B cell (primary cell): ENCODE results near the gene MRPL20. TPM values are rescaled to one million over a fixed set of nuclear protein-coding genes. Genes with fewer than 3 reads are reported as not detected.

Experiments
- ATAC-seq: fragments of 200-7000 bp; cut with Tn5 transposase; one replicate; pipeline ENCODE4 v1.10.0; 2021; ENCODE audit warnings: low read depth, mild to moderate bottlenecking, moderate number of reproducible peaks, moderate library complexity
- CTCF ChIA-PET: fragments of 350-600 bp; sonication (Branson Sonifier 250); formaldehyde crosslinking; loops from one replicate; lab custom pipeline; 2021; ENCODE audit warnings: antibody characterized with exemption, inconsistent platforms; lab: Charles Lee
- POLR2A ChIA-PET: fragments of 350-600 bp; sonication (Branson Sonifier 250); formaldehyde crosslinking; loops from one replicate; lab custom pipeline; 2021; ENCODE audit warnings: antibody characterized with exemption; lab: Charles Lee
- DNase-seq: peaks from one replicate; pipeline ENCODE4 v3.0.0; 2013
- H2AFZ ChIP-seq: 2 replicates; pipeline ENCODE4 v1.6.1; 2012; ENCODE audit warnings: mild to moderate bottlenecking, low read depth, low read length; ENCODE audit not compliant: insufficient read depth, poor library complexity, severe bottlenecking
- H3K27ac ChIP-seq, 2 donors: 1 replicate in 1 of 2; 2 replicates in 1 of 2; pipeline ENCODE4 v1.5.1; 2012 to 2013; ENCODE audit warnings: low read length in 2 of 2, mild to moderate bottlenecking in 2 of 2, moderate library complexity in 1 of 2
- H3K27me3 ChIP-seq, 4 experiments: fragments of 200-600 bp in 1 of 4; sonication (generic) in 1 of 4; replicated peaks in 1 of 4; 1 replicate in 2 of 4; 2 replicates in 2 of 4; pipeline versions ENCODE4 v1.6.1 to v1.7.0; 2013 to 2016; ENCODE audit warnings: low read length in 3 of 4, mild to moderate bottlenecking in 2 of 4, mixed read lengths in 1 of 4, moderate library complexity in 1 of 4; ENCODE audit not compliant: insufficient read depth in 4 of 4, control insufficient read depth in 3 of 4; ENCODE audit errors: control extremely low read depth in 1 of 4
- H3K36me3 ChIP-seq, 2 experiments: replicated peaks in 1 of 2; 1 replicate in 1 of 2; 2 replicates in 1 of 2; pipeline versions ENCODE4 v1.6.1 to v1.7.1; 2013; ENCODE audit warnings: low read length in 1 of 2; ENCODE audit not compliant: insufficient read depth in 2 of 2, control insufficient read depth in 1 of 2; ENCODE audit errors: control extremely low read depth in 1 of 2, extremely low read depth in 1 of 2
- H3K4me1 ChIP-seq, 2 donors: fragments of 200-600 bp in 1 of 2; sonication (generic) in 1 of 2; 1 replicate in 1 of 2; 2 replicates in 1 of 2; pipeline versions ENCODE4 v1.5.1 to v1.6.1; 2013 to 2017; ENCODE audit warnings: low read length in 2 of 2; ENCODE audit not compliant: control insufficient read depth in 2 of 2, insufficient read depth in 2 of 2
- H3K4me2 ChIP-seq: replicated peaks from 2 replicates; pipeline ENCODE3; 2012; ENCODE audit warnings: mild to moderate bottlenecking, low read depth, low read length; ENCODE audit not compliant: poor library complexity, severe bottlenecking
- H3K4me3 ChIP-seq, 5 experiments: fragments of 200-600 bp in 1 of 5; sonication (generic) in 1 of 5; 1 replicate in 3 of 5; 2 replicates in 2 of 5; pipeline versions ENCODE4 v1.5.1 to v1.7.0; 2011 to 2016; ENCODE audit warnings: low read length in 4 of 5, mild to moderate bottlenecking in 4 of 5, low read depth in 2 of 5, control low read depth in 1 of 5, moderate library complexity in 1 of 5; ENCODE audit not compliant: insufficient read depth in 1 of 5; ENCODE audit errors: control extremely low read depth in 1 of 5, extremely low read depth in 1 of 5
- H3K79me2 ChIP-seq: fragments of 200-600 bp; sonication (generic); one replicate; pipeline ENCODE4 v1.6.0; 2016; ENCODE audit warnings: low read length; ENCODE audit not compliant: control insufficient read depth, insufficient read depth
- H3K9ac ChIP-seq: fragments of 200-600 bp; sonication (generic); 2 replicates; pipeline ENCODE4 v1.6.1; 2017; ENCODE audit warnings: mild to moderate bottlenecking, low read length, moderate library complexity
- H3K9me3 ChIP-seq, 3 donors: one replicate each; pipeline versions ENCODE4 v1.6.1 to v1.7.1; 2013; ENCODE audit warnings: low read length in 2 of 3; ENCODE audit not compliant: control insufficient read depth in 2 of 3, insufficient read depth in 1 of 3; ENCODE audit errors: control extremely low read depth in 1 of 3
- H4K20me1 ChIP-seq: 2 replicates; pipeline ENCODE4 v1.6.0; 2012; ENCODE audit warnings: mild to moderate bottlenecking, low read length; ENCODE audit not compliant: insufficient read depth, control insufficient read depth, poor library complexity, severe bottlenecking
- H3K27ac Mint-ChIP-seq: one replicate; pipeline ENCODE4 v1.8.0; 2021; ENCODE audit warnings: mixed read lengths
- H3K27me3 Mint-ChIP-seq: one replicate; pipeline ENCODE4 v1.8.0; 2021; ENCODE audit warnings: mixed read lengths
- H3K4me1 Mint-ChIP-seq: one replicate; pipeline ENCODE4 v1.8.0; 2021; ENCODE audit warnings: mixed read lengths
- H3K4me3 Mint-ChIP-seq: one replicate; pipeline ENCODE4 v1.8.0; 2021; ENCODE audit warnings: mixed read lengths
- H3K9me3 Mint-ChIP-seq: one replicate; pipeline ENCODE4 v1.8.0; 2022; ENCODE audit warnings: mixed read lengths; ENCODE audit not compliant: insufficient read depth
- CTCF ChIP-seq: fragments of 200-600 bp; IDR thresholded peaks from one replicate; pipeline ENCODE4 v1.8.0; 2022; ENCODE audit warnings: antibody characterized with exemption, mild to moderate bottlenecking
- EZH2 ChIP-seq: IDR thresholded peaks from 2 replicates; pipeline ENCODE4 v1.6.1; 2012; ENCODE audit warnings: borderline replicate concordance, low read depth, mild to moderate bottlenecking, moderate library complexity, low read length; ENCODE audit not compliant: insufficient read depth, poor library complexity, severe bottlenecking
- WGBS: methylation state at CpG from one replicate; pipeline ENCODE4 v1.1.5; 2013; ENCODE audit warnings: missing lambda C conversion rate; ENCODE audit not compliant: insufficient coverage; 5-methylcytosine and 5-hydroxymethylcytosine counted together
- intact Hi-C: fragments of 100-400 bp; cut with micrococcal nuclease; formaldehyde crosslinking; loops from one replicate; pipeline ENCODE4 v1.10.0; 2022
- polyA plus RNA-seq: library from polyadenylated mRNA; depleted of rRNA; stranded (reverse); fragments of >200 nt; gene quantifications from 2 replicates; pipeline ENCODE4 v1.2.3, GENCODE V29; 2012
- total RNA-seq, 2 donors: library from RNA; stranded (reverse); fragments of 120-200 nt in 1 of 2; gene quantifications; 1 replicate in 1 of 2; 2 replicates in 1 of 2; pipeline versions ENCODE4 v1.2.3 to v1.2.4, GENCODE V29; 2013 to 2022

The MRPL20 gene
- total and polyA plus RNA-seq, 2 donors (not counting 1 experiment from before 2014, with no cell fraction given), result 55.9 to 119 TPM

- CTCF ChIA-PET, result no interaction called here
These were observed 50.8 kb downstream of the MRPL20 start for GRCh38 chr1:1356166-1356795.

More at GRCh38 chr1:1356166-1356795, 50.8 kb downstream of the MRPL20 start:
- WGBS, result 56% methylated on average over 6 of the region's 8 CpGs
- Histone ChIP-seq H3K79me2 (no peaks in the 10 kb centered on the region), H3K4me1 (peaks cover 39 to 41% of the 10 kb centered on the region in 2 donors), H3K36me3 (no peaks in the 10 kb centered on the region), H2AFZ (no peak overlapping the region), H4K20me1 (peaks cover 6% of the 10 kb centered on the region), H3K9me3 (peaks cover 0 to 13% (median 0%) of the 10 kb centered on the region in 3 donors), H3K27me3 (peaks cover 0 to 73% (median 22%) of the 10 kb centered on the region in 4 experiments), H3K4me3 (no peak overlapping the region), H3K4me2 (no peak overlapping the region), H3K27ac (no peak overlapping the region), H3K9ac (no peak overlapping the region)
- intact Hi-C loops, result no loop called here
- no peaks in the 10 kb centered on the region for H3K9me3 Mint-ChIP-seq
- H3K27ac Mint-ChIP-seq, result no peak overlapping the region
- no peak for ATAC-seq
- H3K4me1 Mint-ChIP-seq, result peaks cover 23% of the 10 kb centered on the region
- no peak for TF ChIP-seq EZH2
- TF ChIP-seq CTCF, result no peak
- DNase-seq, result no peak
- H3K4me3 Mint-ChIP-seq, result no peak overlapping the region
- peaks cover 30% of the 10 kb centered on the region for H3K27me3 Mint-ChIP-seq
- POLR2A ChIA-PET, result interaction anchor here (0.5 kb wide), 1 partner anchor 88 kb away, joined by 3 read pairs; no protein-coding TSS in a partner anchor
